ENCODE measurements around the gene WNT10A.

The WNT10A gene

DNA sequence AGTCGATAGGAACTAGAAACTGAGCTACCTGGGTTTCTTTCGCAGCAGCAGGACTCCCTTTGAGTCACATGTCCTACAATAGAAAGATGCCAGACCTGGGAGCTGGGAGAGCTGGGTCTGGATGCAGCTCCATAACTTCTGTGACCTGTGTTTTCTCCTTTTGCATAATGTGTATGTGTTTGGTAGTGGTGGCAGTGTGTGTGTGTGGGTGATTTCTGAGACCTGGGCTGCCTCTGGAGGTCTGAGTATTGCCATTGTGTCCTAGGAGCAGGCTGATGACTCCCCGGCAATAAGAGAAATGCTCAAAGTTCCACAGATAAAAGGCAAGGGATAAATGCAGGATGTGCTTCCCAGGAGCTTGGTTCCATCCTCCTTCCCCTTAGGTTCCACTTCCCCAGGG is 6.4 kb downstream of the WNT10A start:
- Histone ChIP-seq H3K79me2 (ENCODE audit: insufficient read depth, low read length) (no peaks in the 10 kb centered on the region), H3K4me2 (ENCODE audit: low read depth, low read length, poor library complexity, severe bottlenecking) (no peak overlapping the region), H3F3A (ENCODE audit: low read depth) (no peaks in the 10 kb centered on the region), H2AFZ (ENCODE audit: low read length) (no peak overlapping the region), H3K4me1 (ENCODE audit: insufficient read depth, low read length, poor library complexity, severe bottlenecking) (peaks cover 6% of the 10 kb centered on the region), H3K9ac (ENCODE audit: low read depth, low read length, poor library complexity, severe bottlenecking) (no peak overlapping the region), H4K20me1 (ENCODE audit: insufficient read depth, low read length, poor library complexity, severe bottlenecking) (no peaks in the 10 kb centered on the region), H3K4me3 (ENCODE audit: low read length, poor library complexity, severe bottlenecking) (no peak overlapping the region), H3K9me3 (ENCODE audit: insufficient read depth, low read depth, low read length) (no peaks in the 10 kb centered on the region), H3K9me2 (replicated peaks; ENCODE audit: low read depth, low read length) (no peaks in the 10 kb centered on the region), H3K36me3 (ENCODE audit: insufficient read depth, low read length) (no peaks in the 10 kb centered on the region), H3K27me3 (ENCODE audit: insufficient read depth, low read length, poor library complexity, severe bottlenecking) (no peaks in the 10 kb centered on the region)
- TF ChIP-seq, protein P1, sequence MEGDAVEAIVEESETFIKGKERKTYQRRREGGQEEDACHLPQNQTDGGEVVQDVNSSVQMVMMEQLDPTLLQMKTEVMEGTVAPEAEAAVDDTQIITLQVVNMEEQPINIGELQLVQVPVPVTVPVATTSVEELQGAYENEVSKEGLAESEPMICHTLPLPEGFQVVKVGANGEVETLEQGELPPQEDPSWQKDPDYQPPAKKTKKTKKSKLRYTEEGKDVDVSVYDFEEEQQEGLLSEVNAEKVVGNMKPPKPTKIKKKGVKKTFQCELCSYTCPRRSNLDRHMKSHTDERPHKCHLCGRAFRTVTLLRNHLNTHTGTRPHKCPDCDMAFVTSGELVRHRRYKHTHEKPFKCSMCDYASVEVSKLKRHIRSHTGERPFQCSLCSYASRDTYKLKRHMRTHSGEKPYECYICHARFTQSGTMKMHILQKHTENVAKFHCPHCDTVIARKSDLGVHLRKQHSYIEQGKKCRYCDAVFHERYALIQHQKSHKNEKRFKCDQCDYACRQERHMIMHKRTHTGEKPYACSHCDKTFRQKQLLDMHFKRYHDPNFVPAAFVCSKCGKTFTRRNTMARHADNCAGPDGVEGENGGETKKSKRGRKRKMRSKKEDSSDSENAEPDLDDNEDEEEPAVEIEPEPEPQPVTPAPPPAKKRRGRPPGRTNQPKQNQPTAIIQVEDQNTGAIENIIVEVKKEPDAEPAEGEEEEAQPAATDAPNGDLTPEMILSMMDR (conservative IDR thresholded peaks at IDR 0.05; ENCODE audit: low read length), result no peak
- TF ChIP-seq EZH2phosphoT487 (IDR thresholded peaks at IDR 0.05; ENCODE audit: borderline replicate concordance), result no peak

DNA sequence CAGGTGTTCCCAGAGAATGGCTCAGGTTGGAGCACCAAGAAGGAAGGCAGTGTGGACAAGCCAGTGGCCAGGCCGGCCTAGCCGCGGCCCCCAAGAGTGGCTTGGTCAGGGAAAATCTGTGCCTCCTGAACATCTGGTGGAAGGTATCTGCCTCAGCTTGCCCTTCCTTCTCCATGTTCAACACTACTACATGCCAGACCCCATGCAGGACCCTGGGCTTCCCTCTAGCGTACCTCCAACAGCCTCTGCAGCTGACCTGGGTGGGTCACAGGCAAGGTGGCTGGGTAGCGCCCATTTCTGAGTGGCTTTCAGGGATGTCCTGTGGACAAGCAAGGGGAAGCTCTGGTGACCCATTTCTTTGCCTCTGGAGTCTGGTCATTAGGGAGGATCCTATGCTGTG is 7.7 kb downstream of the WNT10A start:
- no peaks in the 10 kb centered on the region for H3K36me3 ChIP-seq (ENCODE audit: insufficient read depth, low read length)
- peaks cover 3% of the 10 kb centered on the region; the same call in 1 of the 2 replicates for H3K79me2 ChIP-seq (ENCODE audit: insufficient read depth, low read length)
- H4K20me1 ChIP-seq (ENCODE audit: insufficient read depth, low read length, poor library complexity, severe bottlenecking), result no peaks in the 10 kb centered on the region
- peaks cover 14% of the 10 kb centered on the region for H3K4me1 ChIP-seq (ENCODE audit: insufficient read depth, low read length, poor library complexity, severe bottlenecking)
- no peak overlapping the region for H3K9ac ChIP-seq (ENCODE audit: low read depth, low read length, poor library complexity, severe bottlenecking)
- no peak overlapping the region for H2AFZ ChIP-seq (ENCODE audit: low read length)
- no peaks in the 10 kb centered on the region for H3K9me3 ChIP-seq (ENCODE audit: insufficient read depth, low read depth, low read length)
- H3K9me2 ChIP-seq (replicated peaks; ENCODE audit: low read depth, low read length), result no peaks in the 10 kb centered on the region
- H3K4me3 ChIP-seq (ENCODE audit: low read length, poor library complexity, severe bottlenecking), result no peak overlapping the region
- H3K27me3 ChIP-seq (ENCODE audit: insufficient read depth, low read length, poor library complexity, severe bottlenecking), result no peaks in the 10 kb centered on the region
- no peak overlapping the region for H3K4me2 ChIP-seq (ENCODE audit: low read depth, low read length, poor library complexity, severe bottlenecking)
- TF ChIP-seq EZH2phosphoT487 (IDR thresholded peaks at IDR 0.05; ENCODE audit: borderline replicate concordance), result no peak
- TF ChIP-seq, protein P1 (conservative IDR thresholded peaks at IDR 0.05; ENCODE audit: low read length), result no peak
- no peaks in the 10 kb centered on the region for H3F3A ChIP-seq (ENCODE audit: low read depth)

DNA sequence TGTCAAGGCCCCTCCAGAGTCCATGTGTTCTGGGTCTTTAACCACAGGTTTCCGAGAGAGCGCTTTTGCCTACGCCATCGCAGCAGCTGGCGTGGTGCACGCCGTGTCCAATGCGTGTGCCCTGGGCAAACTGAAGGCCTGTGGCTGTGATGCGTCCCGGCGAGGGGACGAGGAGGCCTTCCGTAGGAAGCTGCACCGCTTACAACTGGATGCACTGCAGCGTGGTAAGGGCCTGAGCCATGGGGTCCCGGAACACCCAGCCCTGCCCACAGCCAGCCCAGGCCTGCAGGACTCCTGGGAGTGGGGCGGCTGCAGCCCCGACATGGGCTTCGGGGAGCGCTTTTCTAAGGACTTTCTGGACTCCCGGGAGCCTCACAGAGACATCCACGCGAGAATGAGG is 9.3 kb downstream of the WNT10A start:
- Histone ChIP-seq H3K4me1 (ENCODE audit: insufficient read depth, low read length, poor library complexity, severe bottlenecking) (peaks cover 30% of the 10 kb centered on the region), H4K20me1 (ENCODE audit: insufficient read depth, low read length, poor library complexity, severe bottlenecking) (no peaks in the 10 kb centered on the region), H3K4me3 (ENCODE audit: low read length, poor library complexity, severe bottlenecking) (no peak overlapping the region), H3K4me2 (ENCODE audit: low read depth, low read length, poor library complexity, severe bottlenecking) (no peak overlapping the region), H3K27me3 (ENCODE audit: insufficient read depth, low read length, poor library complexity, severe bottlenecking) (no peaks in the 10 kb centered on the region), H3K79me2 (ENCODE audit: insufficient read depth, low read length) (peaks cover 19% of the 10 kb centered on the region; the same call in 1 of the 2 replicates), H3F3A (ENCODE audit: low read depth) (no peaks in the 10 kb centered on the region), H3K9me3 (ENCODE audit: insufficient read depth, low read depth, low read length) (no peaks in the 10 kb centered on the region), H3K9me2 (replicated peaks; ENCODE audit: low read depth, low read length) (no peaks in the 10 kb centered on the region), H2AFZ (ENCODE audit: low read length) (no peak overlapping the region), H3K9ac (ENCODE audit: low read depth, low read length, poor library complexity, severe bottlenecking) (no peak overlapping the region), H3K36me3 (ENCODE audit: insufficient read depth, low read length) (no peaks in the 10 kb centered on the region)
- TF ChIP-seq EZH2phosphoT487 (IDR thresholded peaks at IDR 0.05; ENCODE audit: borderline replicate concordance), result no peak
- TF ChIP-seq, protein P1 (conservative IDR thresholded peaks at IDR 0.05; ENCODE audit: low read length), result no peak
